ENCODE data around the gene CHCHD6. TPM values are rescaled to one million over a fixed set of nuclear protein-coding genes. Genes with fewer than 3 reads are reported as not detected.

CHCHD6 gene
- total RNA-seq, 4 donors from 2014 or later = 30.3 to 46.5 (median 33.6) TPM

DNA sequence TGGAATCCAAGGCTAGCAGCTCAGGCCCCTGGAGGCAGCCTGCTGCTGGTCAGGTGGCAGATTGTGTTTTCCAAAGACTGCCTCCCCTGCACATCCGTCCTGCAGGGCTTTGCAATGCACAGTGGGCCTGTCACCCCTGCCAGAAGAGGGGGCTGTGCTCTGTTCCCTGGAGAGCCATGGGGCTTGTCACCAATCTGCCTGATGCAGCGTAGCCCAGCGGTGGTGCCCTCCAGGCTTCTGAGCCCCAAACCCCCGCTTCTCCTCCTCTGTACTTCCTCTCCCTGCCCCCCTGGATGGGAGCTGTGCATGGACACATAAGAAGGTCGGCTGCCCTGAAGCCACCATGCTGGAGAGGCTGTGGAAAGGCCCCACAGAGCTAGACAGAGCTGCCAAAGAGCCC lies 268.8 kb downstream of the CHCHD6 start:
- H3K27me3 ChIP-seq = no peaks in the 10 kb centered on the region
- peaks cover 0 to 23% (median 0%) of the 10 kb centered on the region in 4 donors for H3K9me3 ChIP-seq
- peak overlapping the region in 1 of 4 donors; percentile 78 for H3K27ac ChIP-seq
- no peak for DNase-seq (ENCODE audit: low spot score in 2 of 2)
- no peak overlapping the region for H3K4me3 ChIP-seq
- TF ChIP-seq, protein P1, sequence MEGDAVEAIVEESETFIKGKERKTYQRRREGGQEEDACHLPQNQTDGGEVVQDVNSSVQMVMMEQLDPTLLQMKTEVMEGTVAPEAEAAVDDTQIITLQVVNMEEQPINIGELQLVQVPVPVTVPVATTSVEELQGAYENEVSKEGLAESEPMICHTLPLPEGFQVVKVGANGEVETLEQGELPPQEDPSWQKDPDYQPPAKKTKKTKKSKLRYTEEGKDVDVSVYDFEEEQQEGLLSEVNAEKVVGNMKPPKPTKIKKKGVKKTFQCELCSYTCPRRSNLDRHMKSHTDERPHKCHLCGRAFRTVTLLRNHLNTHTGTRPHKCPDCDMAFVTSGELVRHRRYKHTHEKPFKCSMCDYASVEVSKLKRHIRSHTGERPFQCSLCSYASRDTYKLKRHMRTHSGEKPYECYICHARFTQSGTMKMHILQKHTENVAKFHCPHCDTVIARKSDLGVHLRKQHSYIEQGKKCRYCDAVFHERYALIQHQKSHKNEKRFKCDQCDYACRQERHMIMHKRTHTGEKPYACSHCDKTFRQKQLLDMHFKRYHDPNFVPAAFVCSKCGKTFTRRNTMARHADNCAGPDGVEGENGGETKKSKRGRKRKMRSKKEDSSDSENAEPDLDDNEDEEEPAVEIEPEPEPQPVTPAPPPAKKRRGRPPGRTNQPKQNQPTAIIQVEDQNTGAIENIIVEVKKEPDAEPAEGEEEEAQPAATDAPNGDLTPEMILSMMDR (IDR thresholded peaks at IDR 0.05) = no peak
- TF ChIP-seq POLR2A (IDR thresholded peaks at IDR 0.05) (no peak), EP300 (IDR thresholded peaks at IDR 0.05) (no peak)
- peaks cover 0 to 17% (median 12%) of the 10 kb centered on the region in 4 donors for H3K4me1 ChIP-seq
- WGBS, 2 donors = 75 to 83% methylated on average over 2 to 5 of the region's 5 CpGs
- H3K36me3 ChIP-seq = no peaks in the 10 kb centered on the region

DNA sequence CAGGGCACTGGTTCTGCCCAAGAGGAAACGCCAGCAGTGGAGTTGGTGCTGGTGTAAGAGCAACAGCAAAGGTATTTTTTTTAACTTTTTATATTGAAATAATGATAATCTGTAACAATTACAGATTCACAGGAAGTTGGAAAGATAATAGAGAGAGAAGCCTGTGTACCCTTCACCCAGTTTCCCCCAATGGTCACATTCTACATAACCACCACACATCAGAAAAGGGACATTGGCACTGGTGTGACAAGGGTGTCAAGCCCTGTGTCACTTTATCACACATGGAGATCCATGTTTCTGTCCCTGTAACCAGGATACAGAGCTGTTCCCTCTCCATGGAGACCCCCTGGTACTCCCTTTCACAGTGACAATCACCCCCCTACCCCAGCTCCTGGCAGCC lies 269.8 kb downstream of the CHCHD6 start:
- Histone ChIP-seq H3K27me3 (no peaks in the 10 kb centered on the region), H3K4me1 (peaks cover 0 to 17% (median 12%) of the 10 kb centered on the region in 4 donors), H3K9me3 (peaks cover 0 to 23% (median 0%) of the 10 kb centered on the region in 4 donors), H3K4me3 (no peak overlapping the region), H3K36me3 (no peaks in the 10 kb centered on the region), H3K27ac (no peak overlapping the region)
- TF ChIP-seq EP300 (IDR thresholded peaks at IDR 0.05) (no peak), POLR2A (IDR thresholded peaks at IDR 0.05) (no peak)
- TF ChIP-seq, protein P1 (IDR thresholded peaks at IDR 0.05) = no peak
- WGBS, 2 donors = 90 to 100% methylated on average over 1 of the region's 1 CpG
- DNase-seq (ENCODE audit: low spot score in 2 of 2) = no peak

DNA sequence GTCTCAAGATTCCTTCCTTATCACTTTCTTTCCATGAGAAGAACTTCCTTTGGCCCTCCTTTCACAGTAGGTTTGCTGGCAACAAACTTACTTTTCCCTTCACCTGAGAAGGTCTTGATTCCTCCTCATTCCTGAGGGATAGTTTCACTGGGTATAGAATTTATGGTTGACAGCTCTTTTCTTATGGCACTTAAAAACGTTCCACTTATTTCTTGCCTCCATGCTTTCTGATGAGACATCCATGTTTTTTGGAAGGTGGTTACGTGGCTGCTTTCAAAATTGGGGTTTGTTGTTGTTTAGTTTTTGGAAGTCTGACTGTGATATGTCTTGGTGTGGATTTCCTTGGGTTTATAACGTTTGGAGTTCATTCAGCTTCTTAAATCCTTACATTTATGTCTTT lies 270.7 kb downstream of the CHCHD6 start:
- DNase-seq (ENCODE audit: low spot score in 2 of 2) = no peak
- Histone ChIP-seq H3K27me3 (no peaks in the 10 kb centered on the region), H3K4me1 (peaks cover 0 to 17% (median 12%) of the 10 kb centered on the region in 4 donors), H3K27ac (no peak overlapping the region), H3K36me3 (no peaks in the 10 kb centered on the region), H3K9me3 (peaks cover 0 to 23% (median 0%) of the 10 kb centered on the region in 4 donors), H3K4me3 (no peak overlapping the region)
- TF ChIP-seq EP300 (IDR thresholded peaks at IDR 0.05) (no peak), POLR2A (IDR thresholded peaks at IDR 0.05) (no peak)
- TF ChIP-seq, protein P1 (IDR thresholded peaks at IDR 0.05) = no peak
- 72 to 78% methylated on average over 3 of the region's 3 CpGs for WGBS, 2 donors

DNA sequence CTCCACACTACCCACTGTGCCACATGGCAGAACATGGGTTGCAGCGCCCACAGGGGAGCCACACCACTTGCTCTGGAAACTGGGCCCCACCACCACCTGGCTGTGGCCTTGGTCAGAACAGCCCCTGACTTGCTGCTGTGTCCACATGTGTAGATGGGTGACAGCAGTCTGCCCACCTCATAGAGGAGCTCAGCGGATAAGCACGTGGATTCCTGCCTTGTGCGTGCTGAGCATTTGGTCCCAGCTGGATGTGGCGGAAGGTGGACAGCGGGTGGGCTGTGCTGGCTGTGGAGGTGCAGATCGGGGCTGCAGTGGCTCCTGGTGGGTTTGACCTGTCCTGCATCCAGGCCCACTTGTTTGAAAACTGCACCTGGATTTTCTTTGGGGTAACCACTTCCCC lies 272.9 kb downstream of the CHCHD6 start:
- WGBS, 2 donors = 90 to 96% methylated on average over 5 to 7 of the region's 7 CpGs
- Histone ChIP-seq H3K4me1 (peaks cover 0 to 13% (median 11%) of the 10 kb centered on the region in 4 donors), H3K27ac (no peak overlapping the region), H3K36me3 (no peaks in the 10 kb centered on the region), H3K27me3 (no peaks in the 10 kb centered on the region), H3K4me3 (no peak overlapping the region), H3K9me3 (peaks cover 0 to 23% (median 0%) of the 10 kb centered on the region in 4 donors)
- no peak for DNase-seq (ENCODE audit: low spot score in 2 of 2)
- TF ChIP-seq POLR2A (IDR thresholded peaks at IDR 0.05) (no peak), EP300 (IDR thresholded peaks at IDR 0.05) (no peak)
- TF ChIP-seq, protein P1 (IDR thresholded peaks at IDR 0.05) = no peak

DNA sequence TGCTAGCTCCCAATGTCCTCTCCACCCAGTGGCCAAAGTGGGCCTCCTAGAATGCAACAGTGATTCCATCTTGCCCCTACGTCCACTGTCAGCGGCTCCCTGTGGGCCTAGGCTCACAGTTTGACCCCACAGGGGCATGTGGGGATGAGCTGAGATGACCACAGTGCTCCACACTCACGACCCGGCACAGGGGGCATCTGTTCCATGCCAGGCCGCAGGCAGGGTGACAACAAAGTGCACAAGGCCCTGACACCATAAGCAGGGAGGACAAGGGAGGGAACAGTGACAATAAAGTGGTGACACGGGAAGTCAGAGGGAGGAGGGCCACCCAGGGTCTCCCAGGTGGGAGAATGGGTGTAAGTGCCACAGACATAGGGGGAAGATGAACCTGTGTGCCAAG lies 273.8 kb downstream of the CHCHD6 start:
- Histone ChIP-seq H3K27me3 (no peaks in the 10 kb centered on the region), H3K36me3 (no peaks in the 10 kb centered on the region), H3K4me1 (peaks cover 0 to 12% (median 9%) of the 10 kb centered on the region in 4 donors), H3K27ac (no peak overlapping the region), H3K4me3 (no peak overlapping the region), H3K9me3 (peaks cover 0 to 23% (median 0%) of the 10 kb centered on the region in 4 donors)
- DNase-seq (ENCODE audit: low spot score in 2 of 2) = no peak
- TF ChIP-seq, protein P1 (IDR thresholded peaks at IDR 0.05) = no peak
- no peak for TF ChIP-seq POLR2A (IDR thresholded peaks at IDR 0.05)
- no peak for TF ChIP-seq EP300 (IDR thresholded peaks at IDR 0.05)
- 72% methylated on average over 5 to 6 of the region's 6 CpGs for WGBS, 2 donors
